ENCODE results near the gene MACROD1.
"Not testable (repeated sequence)": the region's sequence is repeated elsewhere in the genome, so short reads cannot be mapped to it uniquely, and the experiment has no call there.

Gene MACROD1

DNA sequence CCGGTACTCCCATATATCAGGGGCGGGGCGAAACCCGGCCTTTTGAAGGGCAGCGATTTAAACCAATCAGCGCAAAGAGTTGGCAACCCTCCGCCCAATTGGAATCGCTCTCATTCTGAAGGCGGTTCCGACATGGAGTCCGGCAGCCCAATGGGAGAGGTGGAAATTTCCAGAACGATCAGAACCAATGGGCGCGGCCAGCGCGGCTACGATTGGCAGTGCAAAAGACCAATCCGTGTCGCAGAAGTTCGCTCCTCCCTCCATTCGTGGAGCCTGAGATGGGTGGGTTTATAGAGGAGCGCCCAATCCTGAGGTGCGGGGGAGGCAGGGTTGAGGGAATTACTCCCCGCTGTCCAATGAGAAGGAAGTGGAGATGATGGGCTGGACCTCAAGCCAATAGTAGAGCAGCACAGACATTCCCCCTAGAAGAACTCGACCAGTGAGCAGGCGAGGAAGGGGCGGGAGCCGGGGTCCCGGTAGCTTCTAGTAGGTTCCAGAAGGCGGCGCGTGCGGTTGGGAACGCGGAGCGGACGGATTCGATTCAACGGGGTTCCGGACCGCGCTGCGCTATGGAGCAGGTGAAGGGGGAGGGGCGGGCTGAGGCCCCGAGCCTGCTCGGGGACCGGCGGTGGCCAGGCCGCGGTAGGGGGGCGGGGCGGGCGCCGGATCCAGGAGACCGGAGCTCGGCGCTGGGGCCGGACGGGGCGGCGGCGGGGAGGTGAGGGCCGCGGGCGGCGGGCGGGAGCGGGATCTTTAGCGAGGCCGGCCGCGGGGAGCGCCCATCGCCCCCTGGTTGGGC, 20.0 kb upstream of the MACROD1 start, which contains the start of gene STIP1:
STIP1 (plus strand) TSS at position 479 of the 799 bp plus-strand sequence; CDS start at position 570, 91 bp downstream.
- peak; percentile 100 for DNase-seq (ENCODE audit: low spot score)

DNA sequence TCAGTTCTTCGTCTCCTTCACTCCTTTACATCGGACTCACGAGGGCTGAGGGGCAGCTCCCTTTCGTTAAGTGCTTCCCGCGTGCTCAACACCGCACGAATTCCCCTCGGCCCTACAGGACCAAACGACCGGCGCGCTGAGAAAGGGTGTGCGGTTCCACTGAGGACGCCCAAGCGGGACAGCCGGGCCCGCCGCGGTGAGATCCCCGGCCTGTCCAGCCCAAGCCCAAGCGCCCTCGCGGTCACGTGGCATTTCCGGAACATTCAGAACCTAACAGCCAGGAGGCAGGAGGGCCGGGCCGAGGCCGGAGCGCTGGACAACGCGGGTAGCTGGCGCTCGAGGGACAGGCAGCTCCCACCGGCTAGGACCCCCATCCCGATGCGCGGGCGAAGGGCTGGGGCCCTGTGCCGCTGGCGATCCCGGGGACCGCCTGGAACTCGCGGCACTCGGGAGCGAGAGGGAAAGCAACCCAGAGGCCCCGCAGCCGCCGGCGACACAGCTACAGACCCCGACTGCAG, 19.3 kb upstream of the MACROD1 start:
- DNase-seq (ENCODE audit: low spot score): no peak

DNA sequence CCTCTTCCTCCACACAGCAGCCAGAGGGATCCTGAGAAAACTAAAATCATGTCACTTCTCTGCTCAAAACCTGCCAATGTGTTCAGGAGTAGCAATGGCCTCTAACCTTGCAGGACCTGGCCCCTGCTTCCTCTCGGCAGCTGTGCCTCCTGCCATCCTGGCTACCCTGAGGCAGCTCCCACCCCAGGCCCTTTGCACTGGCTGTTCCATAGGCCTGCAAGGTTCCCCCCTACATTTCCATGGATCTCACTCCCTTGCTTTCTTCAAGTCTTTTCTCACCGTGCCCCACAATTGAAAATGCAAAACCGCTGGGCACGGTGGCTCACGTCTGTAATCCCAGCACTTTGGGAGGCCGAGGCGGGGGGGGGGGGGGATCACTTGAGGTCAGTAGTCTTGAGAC, 18.0 kb upstream of the MACROD1 start:
- no peak for DNase-seq (ENCODE audit: low spot score)

DNA sequence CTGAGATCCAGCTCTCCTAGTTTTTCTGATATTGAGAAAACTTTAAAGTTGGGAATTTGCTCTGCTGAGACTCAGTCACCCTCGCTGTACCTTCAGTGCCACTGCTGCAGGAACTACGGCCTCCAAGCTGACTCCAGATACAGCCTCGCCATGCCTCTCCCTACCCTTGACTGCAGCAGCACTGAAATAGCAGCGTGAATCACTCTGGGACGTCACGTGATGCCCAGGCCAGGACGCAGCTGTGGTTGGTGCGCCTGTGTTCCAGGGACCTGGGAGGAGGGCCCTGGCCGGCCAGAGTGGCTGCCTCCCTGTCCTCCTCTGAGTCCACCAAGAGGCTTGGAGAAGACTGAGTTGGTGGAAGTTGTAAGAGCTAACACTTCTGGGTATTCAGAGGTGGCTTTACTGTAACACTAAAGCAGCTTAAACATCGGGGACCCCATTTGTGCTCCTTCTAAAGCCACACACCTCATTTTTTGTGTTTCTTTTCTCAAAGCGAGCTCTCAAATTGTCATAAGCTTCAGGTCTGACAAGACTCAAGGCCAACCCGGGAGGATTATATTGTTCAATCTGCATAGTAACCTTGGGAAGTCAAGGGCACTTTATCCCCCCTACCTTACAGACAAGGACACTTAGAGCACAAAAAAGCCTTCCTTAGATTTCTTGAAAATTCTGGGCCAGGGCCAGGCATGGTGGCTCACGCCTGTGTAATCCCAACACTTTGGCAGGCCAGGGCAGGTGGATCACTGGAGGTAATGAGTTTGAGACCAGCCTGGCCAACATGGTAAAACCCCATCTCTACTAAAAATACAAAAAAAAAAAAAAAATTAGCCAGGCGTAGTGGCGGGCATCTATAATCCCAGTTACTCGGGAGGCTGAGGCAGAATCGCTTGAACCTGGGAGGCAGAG, 15.8 kb upstream of the MACROD1 start:
- peak; percentile 58 for DNase-seq (ENCODE audit: low spot score)

DNA sequence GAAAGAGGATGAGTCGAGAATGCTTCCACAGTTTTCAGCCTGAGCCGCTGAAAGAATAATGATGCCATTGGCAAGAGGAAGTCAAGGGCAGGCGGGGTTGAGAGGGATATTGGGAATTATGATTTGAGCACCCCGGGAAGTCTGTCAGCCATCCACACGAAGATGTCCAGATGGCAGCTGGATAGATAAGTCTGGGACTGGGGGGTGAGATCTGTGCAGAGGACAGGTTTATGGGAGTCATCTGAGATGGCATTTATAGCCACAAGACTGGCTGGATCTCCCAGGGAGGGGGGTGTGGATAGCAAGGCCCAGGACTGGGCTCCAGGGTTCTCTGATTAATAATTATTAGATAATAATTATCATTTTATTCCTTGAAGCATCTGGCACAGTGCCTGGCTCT, 15.0 kb upstream of the MACROD1 start:
- no peak for DNase-seq (ENCODE audit: low spot score)

DNA sequence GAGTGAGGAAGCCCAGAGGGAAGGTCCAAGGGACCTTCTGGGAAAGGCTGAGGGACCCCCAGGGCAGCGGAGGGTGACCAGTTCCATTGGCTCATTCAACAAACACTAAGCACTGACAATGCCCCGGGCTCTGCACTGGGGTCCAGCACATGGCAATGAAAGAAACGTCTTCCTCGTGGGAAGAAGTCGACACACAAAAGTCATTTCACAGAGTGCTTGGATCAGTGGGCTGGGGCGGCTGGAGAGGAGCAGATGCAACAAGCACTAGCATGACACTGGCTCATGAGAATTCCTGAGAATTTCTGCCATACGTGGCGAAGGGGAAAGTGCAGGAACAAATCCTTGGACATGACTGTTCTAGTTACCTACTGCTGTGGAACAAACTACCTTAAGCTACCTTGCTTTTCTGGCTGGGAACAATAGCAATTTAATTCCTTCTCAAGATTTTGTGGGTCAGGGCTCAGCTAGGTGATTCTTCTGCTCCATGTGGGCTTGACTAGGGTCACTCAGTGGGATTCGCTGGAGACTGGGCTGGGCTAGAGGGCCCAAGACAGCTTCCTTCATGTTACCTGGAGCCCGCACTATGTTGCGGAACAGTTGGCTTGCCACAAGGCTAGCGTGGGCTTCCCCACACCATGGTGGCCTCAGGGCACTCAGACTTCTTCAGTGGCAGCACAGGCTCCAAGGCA, 13.2 kb upstream of the MACROD1 start:
- no peak for DNase-seq (ENCODE audit: low spot score)

DNA sequence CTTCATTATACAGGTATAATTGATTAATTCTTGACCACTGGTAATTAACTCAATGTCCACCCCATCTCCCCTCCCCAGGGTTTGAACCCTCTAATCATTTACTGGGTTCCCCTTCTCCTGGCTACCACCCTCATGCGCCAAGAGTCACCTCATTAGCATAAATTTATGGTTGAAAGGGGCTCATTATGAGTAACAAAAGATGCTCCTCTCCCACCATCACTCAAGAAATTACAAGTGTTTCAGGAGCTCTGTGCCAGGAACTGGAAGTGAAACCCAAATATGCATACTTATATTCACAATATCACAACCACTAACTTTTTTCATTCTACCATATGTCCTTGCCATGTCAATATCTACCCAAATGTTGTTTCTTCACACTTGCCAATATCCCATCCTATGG, 12.3 kb upstream of the MACROD1 start:
- no peak for DNase-seq (ENCODE audit: low spot score)

DNA sequence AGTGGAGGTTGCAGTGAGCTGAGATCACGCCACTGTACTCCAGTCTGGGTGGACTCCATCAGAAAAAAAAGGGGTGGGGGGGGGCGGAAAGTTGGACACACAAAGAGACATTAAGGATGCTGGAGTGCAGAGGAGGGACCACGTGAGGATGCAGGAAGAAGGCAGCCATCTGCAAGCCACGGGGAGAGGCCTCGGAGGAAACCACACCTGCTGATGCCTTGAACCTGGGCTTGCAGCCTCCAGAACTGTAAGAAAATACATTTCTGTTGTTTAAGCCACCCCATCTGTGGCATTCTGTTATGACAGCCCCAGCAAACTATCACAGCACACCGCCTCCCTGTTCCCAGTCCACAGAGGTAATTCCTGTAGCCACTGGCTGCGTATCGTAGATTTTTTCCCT, 10.8 kb upstream of the MACROD1 start:
- no peak for DNase-seq (ENCODE audit: low spot score)

DNA sequence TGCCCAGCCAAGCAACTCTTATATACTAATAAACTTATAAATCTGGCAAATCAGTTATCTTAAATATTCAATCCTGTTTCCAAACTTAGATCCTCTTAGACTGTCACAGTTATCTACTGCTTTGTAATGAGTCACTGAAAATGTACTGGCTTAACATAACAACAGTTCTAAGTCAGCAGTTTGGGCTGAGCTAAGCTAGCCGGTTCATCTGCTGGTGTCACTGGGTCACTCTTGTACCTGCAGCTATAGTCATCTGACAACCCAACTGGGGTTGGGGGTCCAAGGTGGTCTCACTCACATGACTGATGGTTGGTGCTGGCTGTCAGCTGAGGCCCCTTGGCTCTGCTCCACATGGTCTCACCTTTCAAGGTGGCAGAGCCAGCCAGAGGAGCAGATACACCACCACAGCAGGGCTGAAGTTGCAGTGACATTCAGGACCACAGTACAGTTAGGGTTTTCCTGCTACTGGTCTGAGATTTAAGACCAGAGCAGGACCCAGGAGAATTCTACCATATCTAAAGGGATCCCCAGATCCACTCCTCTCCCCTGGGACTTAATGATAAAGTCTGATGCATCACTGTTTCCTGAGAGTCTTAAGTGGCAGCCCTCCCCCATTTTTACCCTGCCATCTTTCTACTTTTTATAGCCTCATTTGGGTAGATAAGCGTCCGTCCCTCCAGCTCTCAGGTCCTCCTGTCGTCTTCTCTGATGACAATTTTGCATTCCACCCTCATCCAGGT, 7.9 kb upstream of the MACROD1 start:
- DNase-seq (ENCODE audit: low spot score): no peak

DNA sequence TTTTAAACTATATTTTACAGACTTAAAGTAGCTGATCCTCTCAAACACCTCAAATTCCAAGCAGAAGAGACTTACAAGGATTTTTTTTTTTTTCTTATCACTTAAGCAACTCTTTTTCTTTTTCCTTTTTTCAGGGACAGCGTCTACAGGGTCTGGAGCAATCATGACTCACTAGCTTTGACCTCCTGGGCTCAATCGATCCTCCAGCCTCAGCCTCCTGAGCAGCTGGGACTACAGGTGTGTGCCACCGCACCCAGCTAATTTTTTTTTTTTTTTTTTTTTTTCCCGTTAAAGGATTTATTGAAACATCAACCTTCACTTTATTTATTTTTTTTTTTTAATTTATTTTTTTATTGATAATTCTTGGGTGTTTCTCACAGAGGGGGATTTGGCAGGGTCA, 4.5 kb upstream of the MACROD1 start:
- DNase-seq (ENCODE audit: low spot score): no peak

DNA sequence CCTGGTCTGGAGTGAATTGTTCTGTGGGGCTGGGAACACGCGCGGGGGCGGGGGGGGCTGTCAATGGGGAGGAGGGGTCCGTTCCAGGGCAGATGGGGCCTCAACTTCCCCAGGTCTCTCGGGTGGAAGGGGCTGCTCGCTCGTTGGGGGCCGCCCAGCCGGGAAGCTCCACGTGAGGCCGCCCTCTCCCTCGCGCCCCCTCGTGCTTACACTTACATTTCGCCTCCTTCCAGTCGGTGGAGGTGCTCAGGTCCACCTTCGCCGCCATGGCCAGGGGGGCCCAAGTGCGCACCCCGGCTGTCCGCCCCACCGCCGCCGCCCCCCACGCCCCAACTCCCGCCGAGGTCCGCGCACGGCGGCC, 452 bp downstream of the MACROD1 start:
- no peak for DNase-seq (ENCODE audit: low spot score)

DNA sequence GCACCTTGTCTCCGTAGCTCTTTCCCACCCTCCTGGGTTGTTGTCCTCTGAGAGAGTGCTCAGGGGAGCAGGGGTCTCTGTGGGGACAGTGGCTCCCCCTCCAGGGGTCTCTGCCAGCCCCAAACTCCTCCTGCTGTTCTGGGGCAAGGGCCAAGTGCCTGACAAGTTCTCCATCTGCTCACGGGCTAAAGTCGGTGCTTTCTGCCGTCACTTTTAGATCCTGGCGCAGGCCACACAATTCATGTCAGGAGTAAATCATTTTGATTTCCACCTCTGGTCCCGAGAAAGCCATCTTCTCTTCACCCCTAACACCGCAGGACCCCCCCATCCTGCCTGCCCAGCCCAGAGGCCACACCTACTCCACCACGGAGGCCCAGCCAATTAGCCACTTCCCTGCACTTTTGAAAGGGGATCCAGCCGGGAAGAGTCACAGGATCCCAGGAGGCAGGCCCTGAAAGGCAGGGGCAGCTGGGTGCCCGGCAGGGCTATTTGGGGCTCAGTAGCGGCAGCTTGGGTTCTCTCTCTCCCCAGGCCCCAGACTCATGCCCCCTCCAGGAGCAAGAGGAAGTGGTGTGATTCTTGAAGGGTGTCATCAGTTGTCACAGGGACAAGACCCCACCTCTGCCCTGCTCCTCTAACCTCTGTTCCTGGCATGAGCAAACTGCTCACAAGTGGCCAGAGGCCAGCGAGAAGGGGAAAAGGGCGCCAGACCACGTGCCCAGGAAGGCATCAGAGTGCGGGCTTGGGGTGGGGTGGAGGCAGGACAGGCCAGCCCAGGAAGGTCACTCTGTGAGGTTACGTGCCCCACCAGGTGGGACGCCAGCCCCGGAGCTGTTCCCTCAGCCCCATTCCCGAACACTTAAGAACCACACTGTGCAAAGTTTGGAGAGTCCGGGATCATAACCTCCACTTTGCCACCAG, 1.3 kb downstream of the MACROD1 start:
- no peak for DNase-seq (ENCODE audit: low spot score)

DNA sequence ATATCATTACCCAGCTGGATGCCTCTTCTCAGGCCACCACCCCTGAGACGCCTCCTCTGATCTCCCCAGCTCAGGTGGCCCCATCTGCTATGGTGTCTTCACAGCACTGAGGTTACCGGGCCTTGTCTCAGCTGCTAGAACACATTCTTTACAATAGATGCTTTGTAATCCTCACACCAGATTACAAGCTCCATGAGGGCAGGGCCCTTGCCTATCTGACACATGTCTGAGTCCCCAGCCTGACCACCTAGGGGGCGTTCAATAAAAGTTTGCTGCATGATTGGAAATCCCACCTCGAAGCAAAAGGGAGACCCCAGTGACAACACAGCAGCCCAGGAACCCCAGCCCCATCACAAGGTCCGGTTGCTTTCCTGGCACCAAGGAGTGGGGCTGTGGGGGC, 2.0 kb downstream of the MACROD1 start:
- DNase-seq (ENCODE audit: low spot score): no peak

DNA sequence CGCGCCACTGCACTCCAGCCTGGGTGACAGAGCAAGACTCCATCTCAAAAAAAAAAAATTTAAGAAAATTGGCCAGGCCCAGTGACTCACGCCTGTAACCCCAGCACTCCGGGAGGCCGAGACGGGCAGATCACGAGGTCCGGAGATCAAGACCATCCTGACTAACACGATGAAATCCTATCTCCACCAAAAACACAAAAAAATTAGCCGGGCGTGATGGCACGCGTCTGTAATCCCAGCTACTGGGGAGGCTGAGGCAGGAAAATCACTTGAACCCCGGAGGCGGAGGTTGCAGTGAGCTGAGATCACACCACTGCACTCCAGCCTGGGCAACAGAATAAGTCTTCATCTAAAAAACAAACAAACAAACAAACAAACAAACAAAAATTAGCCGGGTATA, 3.1 kb downstream of the MACROD1 start:
- DNase-seq (ENCODE audit: low spot score): not testable (repeated sequence)

DNA sequence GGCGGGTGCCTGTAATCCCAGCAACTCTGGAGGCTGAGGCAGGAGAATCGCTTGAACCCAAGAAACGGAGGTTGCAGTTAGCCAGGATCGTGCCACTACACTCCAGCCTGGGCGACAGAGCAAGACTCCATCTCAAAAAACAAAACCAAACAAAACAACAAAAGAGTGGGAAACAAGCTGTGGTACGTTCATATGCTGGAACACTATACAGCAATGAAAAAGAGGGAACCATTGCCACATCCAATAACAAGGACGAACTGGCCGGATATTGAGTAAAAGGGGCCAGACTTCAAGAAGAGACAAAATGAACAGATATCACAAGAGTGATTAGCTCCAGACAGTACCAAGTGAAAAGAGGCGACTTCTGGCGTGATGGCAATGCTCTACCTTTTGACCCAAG, 4.9 kb downstream of the MACROD1 start:
- no peak for DNase-seq (ENCODE audit: low spot score)

DNA sequence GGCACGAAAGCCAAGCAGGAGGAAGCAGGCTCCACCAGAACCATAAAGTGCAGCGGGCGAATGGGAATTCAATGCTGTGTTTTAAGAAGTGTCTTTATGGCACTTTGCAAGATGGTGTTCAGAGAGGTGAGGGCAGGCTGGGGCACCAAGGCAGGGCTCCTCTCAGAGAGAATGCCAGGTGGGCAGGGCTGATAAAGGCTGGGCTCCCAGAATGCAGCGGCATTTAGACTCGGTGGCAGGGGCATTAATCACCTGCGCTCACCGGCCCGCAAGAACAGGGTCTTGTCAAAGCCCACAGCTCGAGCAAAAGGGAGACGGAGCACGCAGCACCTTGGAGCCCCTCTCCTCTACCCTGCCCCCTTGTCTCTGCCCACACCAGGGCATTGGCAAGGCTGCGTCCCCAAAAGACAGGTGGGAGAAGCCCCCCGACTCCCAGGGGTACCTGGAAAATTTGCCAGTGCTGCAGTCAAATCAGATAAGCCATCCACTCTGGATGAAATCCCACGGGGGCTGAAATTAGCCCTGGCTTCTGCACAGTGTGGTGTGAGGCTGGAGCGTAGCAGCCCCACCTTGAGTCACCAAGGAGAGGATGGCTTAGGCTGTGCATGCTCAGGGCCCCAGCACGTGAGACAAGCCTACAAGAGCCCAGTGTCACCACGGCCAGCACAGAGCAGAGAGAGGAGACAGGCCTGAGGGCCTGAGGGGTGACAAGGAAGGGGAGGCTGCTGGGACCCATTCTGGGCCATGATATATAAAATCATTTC, 8.1 kb downstream of the MACROD1 start:
- peak; percentile 46 for DNase-seq (ENCODE audit: low spot score)

DNA sequence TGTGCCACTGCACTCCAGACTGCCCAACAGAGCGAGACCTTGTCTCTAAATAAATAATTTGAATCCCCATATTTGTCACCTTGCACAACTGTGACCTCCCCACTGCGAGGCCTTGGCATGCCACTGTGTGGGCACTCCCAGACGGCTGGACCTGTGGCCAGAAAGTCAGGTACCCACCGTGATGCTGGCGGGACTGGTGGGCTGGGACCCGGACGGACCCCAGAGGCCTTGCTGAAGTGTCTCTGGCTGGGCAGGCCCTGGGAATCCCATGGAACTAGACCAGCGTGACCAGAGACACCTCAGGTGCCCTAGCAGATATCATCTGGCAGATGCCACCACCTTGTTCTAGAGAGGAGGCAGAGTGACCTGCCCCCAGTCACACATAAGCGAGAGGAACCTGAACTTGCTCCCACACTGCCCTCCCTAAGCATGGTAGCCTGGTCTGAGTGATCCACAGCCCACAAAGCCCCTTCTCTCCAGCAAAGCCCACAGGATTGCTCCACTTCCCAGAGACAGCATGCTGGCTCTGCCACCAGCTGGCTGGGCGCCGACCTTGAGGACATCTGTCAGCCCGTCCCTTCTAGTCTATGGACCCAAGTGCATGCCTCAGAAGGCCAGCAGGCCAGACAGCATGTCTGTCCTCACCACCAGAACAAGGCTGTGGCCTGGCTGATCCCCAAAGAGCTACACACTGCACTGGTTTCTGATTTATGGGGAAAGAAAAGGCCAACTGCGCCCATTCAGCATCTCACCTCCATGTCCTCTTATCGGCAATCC, 9.5 kb downstream of the MACROD1 start:
- DNase-seq (ENCODE audit: low spot score): no peak

DNA sequence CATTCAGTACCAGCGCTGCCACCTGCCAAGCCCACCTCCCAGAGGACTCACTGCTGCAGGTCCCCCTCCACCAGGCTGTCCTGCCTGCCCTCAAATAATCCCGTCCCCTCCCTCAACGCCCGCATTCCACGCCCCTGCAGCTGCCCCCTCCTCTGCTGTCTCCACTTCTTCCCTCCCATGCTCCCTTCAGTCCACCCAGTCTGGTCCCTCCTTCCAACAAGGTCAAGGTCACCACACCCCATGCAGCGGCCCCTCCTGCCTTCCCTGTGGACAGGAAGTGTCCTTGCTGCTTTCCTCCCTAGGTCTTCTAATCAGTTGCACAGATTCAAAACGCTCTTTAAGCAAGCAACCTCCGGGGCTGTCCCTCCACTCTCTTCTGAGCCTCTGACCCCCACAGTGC, 12.1 kb downstream of the MACROD1 start:
- no peak for DNase-seq (ENCODE audit: low spot score)

Data from hematopoietic multipotent progenitor cell treated with erythropoietin and hydrocortisone succinate and interleukin-3 and kit ligand, for 15 days (in vitro differentiated cells).